Dendritic cell treated with granulocyte-macrophage colony-stimulating factor and Interleukin-4, amounts not matched to agents 40 ng/mL and 50 ng/mL, for 4 days (primary cell): ENCODE data around the gene CRACDL.

ENCODE experiments used
- H3K27ac Mint-ChIP-seq: one replicate; pipeline ENCODE4 v1.8.0; 2022; ENCODE audit warnings: mild to moderate bottlenecking, mixed read lengths
- H3K27me3 Mint-ChIP-seq: one replicate; pipeline ENCODE4 v1.8.0; 2022; ENCODE audit warnings: mild to moderate bottlenecking, mixed read lengths
- H3K36me3 Mint-ChIP-seq: one replicate; pipeline ENCODE4 v1.8.0; 2022; ENCODE audit warnings: low read depth, mixed read lengths
- H3K4me1 Mint-ChIP-seq: one replicate; pipeline ENCODE4 v1.8.0; 2022; ENCODE audit warnings: low read depth, mixed read lengths
- H3K4me3 Mint-ChIP-seq: one replicate; pipeline ENCODE4 v1.8.0; 2022; ENCODE audit warnings: mild to moderate bottlenecking, moderate library complexity, mixed read lengths
- H3K9me3 Mint-ChIP-seq: one replicate; pipeline ENCODE4 v1.8.0; 2022; ENCODE audit warnings: mixed read lengths
- intact Hi-C: fragments of 100-400 bp; cut with micrococcal nuclease; formaldehyde crosslinking; loops from one replicate; pipeline ENCODE4 v1.15.0; 2022

CRACDL gene

DNA sequence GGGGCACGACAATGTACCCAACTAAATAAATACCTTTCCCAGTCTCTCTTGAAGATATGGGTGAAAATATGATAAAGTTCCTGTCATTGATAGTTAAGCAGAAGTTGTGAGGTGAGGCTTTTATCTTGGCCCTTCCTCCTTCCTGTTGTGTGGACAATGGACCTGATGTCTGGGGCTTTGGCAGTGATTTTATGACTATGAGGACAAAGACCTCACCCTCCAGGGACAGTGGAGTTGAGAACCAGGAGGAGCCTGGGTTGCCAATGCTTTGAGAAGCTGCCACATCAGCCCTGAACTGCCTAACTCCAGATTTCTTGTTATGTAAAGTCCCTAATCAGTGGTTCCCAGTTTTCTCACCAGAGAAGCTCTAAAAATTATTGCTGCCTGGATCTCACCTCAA, 184.3 kb downstream of the CRACDL start:
- peak overlapping the region; percentile 98 for H3K27ac Mint-ChIP-seq
- H3K36me3 Mint-ChIP-seq: no peaks in the 10 kb centered on the region
- no peak overlapping the region for H3K4me3 Mint-ChIP-seq
- H3K9me3 Mint-ChIP-seq: no peaks in the 10 kb centered on the region
- no peaks in the 10 kb centered on the region for H3K27me3 Mint-ChIP-seq
- intact Hi-C loops: no loop called here
- peaks cover 76% of the 10 kb centered on the region for H3K4me1 Mint-ChIP-seq

DNA sequence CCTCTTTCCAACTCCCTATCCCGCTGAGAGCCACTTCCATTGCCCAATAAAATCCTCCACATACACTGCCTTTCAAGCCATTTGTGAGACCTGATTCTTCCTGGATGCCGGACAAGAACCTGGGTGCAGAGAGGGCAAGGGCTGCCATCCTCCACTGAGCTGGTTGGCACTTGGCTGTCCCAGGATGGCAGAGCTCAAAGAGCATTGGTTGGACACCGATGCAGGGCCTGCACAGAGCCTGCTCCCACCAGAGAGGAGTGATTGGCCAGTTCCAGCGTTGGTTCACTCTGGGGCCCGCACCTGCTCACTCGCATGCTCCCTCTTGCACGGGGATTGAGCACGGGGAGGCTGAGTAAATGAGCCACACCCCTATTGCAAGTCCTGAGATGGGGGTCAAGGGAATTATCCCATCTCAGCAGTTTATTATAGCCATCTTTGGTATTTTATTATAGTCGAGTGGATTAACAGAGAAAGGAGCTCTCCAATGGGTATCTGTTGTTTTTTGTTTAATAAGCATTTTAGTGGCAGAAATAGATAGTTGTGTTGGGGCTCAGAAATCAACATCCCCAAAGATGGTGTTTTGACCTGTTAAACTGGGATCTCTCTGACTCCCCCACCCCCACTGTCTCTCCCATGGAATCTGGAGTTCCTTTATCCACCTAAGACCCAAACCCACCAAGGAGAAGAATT, 185.3 kb downstream of the CRACDL start:
- intact Hi-C loops: no loop called here
- H3K9me3 Mint-ChIP-seq: no peaks in the 10 kb centered on the region
- no peaks in the 10 kb centered on the region for H3K36me3 Mint-ChIP-seq
- peaks cover 78% of the 10 kb centered on the region for H3K4me1 Mint-ChIP-seq
- H3K4me3 Mint-ChIP-seq: peak overlapping the region; percentile 27
- H3K27me3 Mint-ChIP-seq: no peaks in the 10 kb centered on the region
- peak overlapping the region; percentile 98 for H3K27ac Mint-ChIP-seq

DNA sequence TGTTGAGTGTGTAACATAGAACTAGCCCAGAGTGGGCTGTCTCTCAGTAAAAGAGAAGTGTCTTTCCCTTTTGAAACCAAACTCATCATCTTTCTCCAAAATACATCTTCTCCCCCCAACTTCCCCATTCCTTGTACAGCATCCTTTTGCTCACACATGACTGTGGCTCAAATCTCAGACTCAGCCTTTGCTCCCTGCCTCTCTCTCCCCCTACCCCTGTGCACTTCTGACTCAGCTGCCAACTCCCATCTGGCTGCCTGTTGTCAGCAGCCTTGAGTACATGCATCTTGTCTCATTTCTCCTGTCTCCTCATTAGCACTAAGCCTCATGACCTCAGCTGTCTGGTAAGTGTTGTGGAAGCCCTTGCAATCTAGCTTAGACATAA, 187.0 kb downstream of the CRACDL start:
- Mint-ChIP-seq H3K27ac (peak overlapping the region; percentile 98), H3K27me3 (no peaks in the 10 kb centered on the region), H3K9me3 (no peaks in the 10 kb centered on the region), H3K4me3 (peak overlapping the region; percentile 69), H3K36me3 (no peaks in the 10 kb centered on the region), H3K4me1 (peaks cover 73% of the 10 kb centered on the region)
- intact Hi-C loops: loop anchor here (1.0 to 2.0 kb wide), 2 partner anchors 9 to 16 kb away; no protein-coding TSS in a partner anchor

DNA sequence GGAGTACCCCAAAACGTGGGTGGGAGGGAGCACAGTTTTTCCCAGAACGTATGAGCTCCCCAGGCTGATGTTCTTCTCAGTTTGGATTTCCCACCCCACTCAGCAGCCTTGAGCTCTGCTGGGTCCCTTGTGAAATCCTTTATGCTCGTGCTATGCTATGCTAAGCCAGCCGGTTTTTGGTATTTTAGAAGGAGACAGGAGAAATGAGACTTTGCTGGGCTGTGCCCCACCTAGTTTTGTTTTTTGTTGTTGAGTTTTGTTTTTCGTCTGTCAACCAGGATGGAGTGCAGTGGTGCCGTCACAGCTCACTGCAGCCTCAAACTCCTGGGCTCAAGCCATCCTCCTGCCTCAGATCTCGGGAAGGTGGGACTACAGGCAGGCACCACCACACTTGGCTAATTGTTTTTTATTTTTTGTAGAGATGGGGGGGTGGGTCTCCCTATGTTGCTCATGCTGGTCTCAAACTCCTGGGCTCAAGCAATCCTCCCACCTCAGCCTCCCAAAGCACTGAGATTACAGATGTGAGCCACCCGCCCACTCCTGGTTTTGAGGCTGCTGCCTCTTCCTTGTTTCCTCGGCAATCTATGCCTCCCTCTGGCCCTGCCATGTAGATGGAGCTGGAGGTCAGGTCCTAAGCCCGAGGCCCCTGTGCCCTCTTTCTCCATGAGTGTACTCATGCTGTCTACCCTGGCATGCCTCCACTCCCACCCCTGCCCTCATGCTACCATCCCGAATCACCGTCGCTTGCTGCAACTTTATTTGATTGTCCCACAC, 187.5 kb downstream of the CRACDL start:
- H3K27me3 Mint-ChIP-seq: no peaks in the 10 kb centered on the region
- H3K4me1 Mint-ChIP-seq: peaks cover 67% of the 10 kb centered on the region
- H3K9me3 Mint-ChIP-seq: no peaks in the 10 kb centered on the region
- peak overlapping the region; percentile 98 for H3K27ac Mint-ChIP-seq
- no peaks in the 10 kb centered on the region for H3K36me3 Mint-ChIP-seq
- intact Hi-C loops: loop anchor here (1.0 to 2.0 kb wide), 3 partner anchors 10 to 16 kb away; no protein-coding TSS in a partner anchor
- peak overlapping the region; percentile 69 for H3K4me3 Mint-ChIP-seq

DNA sequence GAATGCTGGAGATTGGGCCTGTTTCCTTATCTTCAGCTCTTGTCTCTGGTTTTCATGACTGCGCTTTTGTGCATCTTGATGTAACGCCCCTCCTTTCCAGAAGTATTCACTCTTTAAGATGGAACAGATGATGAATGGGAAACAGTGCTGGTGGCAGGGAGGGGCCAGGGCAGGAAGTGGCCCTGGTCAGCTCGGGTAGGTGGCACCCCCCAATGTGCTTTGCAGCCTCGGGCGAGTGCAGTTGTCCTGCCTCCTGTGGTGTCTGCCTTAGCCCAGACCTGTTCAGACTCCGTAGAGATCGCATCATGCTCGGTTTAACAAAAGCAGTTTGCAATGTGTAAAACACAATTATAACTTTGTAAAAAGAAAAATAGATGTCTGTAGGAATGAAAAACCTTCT, 188.1 kb downstream of the CRACDL start:
- Mint-ChIP-seq H3K9me3 (no peaks in the 10 kb centered on the region), H3K36me3 (no peaks in the 10 kb centered on the region), H3K27ac (peak overlapping the region; percentile 98), H3K4me3 (peak overlapping the region; percentile 32), H3K27me3 (no peaks in the 10 kb centered on the region), H3K4me1 (peaks cover 63% of the 10 kb centered on the region)
- intact Hi-C loops: loop anchor here (1.0 to 2.0 kb wide), 2 partner anchors 15 to 17 kb away; no protein-coding TSS in a partner anchor

DNA sequence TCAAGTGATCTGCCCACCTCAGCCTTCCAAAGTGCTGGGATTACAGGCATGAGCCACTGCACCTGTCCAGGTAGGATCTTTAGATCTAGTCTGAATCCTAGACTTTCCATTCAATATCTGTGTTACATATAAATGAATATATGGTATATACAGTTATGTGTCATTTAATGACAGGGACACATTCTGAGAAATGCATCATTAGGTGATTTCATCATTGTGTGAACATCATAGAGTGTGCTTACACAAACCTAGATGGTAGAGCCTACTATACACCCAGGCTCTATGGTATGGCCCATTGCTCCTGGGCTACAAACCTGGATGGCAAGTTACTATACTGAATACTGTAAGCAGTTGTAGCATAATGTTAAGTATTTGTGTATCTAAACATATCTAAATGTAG, 189.6 kb downstream of the CRACDL start:
- no peaks in the 10 kb centered on the region for H3K36me3 Mint-ChIP-seq
- no peaks in the 10 kb centered on the region for H3K27me3 Mint-ChIP-seq
- H3K4me3 Mint-ChIP-seq: no peak overlapping the region
- H3K9me3 Mint-ChIP-seq: no peaks in the 10 kb centered on the region
- H3K27ac Mint-ChIP-seq: no peak overlapping the region
- intact Hi-C loops: no loop called here
- H3K4me1 Mint-ChIP-seq: peaks cover 53% of the 10 kb centered on the region

DNA sequence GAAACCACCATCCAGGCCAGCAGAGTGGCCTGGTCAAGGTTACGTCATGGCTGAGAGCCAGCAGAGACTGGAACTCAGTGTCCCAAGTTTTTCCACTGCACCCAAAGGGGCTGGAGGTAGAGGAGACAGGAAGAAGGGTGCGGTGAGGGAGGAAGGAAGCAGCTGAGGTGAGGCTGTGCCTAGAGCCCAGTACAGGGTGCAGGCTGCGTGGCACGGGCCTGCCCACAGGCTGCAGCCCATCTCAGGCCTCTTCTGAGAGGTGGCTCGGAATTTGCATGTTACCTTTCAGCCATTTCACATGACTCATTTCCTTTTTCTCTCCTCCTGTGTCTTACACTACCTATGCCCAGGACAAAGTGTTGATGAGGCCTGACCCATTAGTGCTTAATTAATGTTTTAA, 191.4 kb downstream of the CRACDL start:
- intact Hi-C loops: no loop called here
- H3K27ac Mint-ChIP-seq: peak overlapping the region; percentile 58
- no peak overlapping the region for H3K4me3 Mint-ChIP-seq
- peaks cover 49% of the 10 kb centered on the region for H3K4me1 Mint-ChIP-seq
- no peaks in the 10 kb centered on the region for H3K36me3 Mint-ChIP-seq
- H3K9me3 Mint-ChIP-seq: no peaks in the 10 kb centered on the region
- no peaks in the 10 kb centered on the region for H3K27me3 Mint-ChIP-seq
